Gastrocnemius medialis (tissue), 4 donors: ENCODE results near the gene PRDM10.

ENCODE experiments used
- CTCF ChIP-seq, 5 experiments: fragments of 450-650 bp in 3 of 5; fragments of 200-600 bp in 2 of 5; sonication (generic) in 2 of 5; IDR thresholded peaks in 4 of 5; conservative IDR thresholded peaks in 1 of 5; 1 replicate in 4 of 5; 2 replicates in 1 of 5; pipeline ENCODE4 v1.5.1; 2016 to 2019; ENCODE audit warnings: antibody characterized with exemption in 5 of 5, mild to moderate bottlenecking in 3 of 5, moderate library complexity in 3 of 5
- POLR2A ChIP-seq, 2 donors: fragments of 450-650 bp; IDR thresholded peaks; one replicate each; pipeline ENCODE4 v1.6.1; 2017; ENCODE audit warnings: antibody characterized with exemption in 2 of 2, mild to moderate bottlenecking in 2 of 2, moderate library complexity in 2 of 2

GRCh38 chr11:129905402-129905801 is 97.2 kb downstream of the PRDM10 start:
- TF ChIP-seq CTCF (IDR thresholded peaks at IDR 0.05 in 4 of 5, conservative IDR thresholded peaks at IDR 0.05 in 1 of 5) (no peak), POLR2A (IDR thresholded peaks at IDR 0.05) (no peak)
